BJ (cell line): Measurements from ENCODE around the gene SLC7A6OS. TPM values are rescaled to one million over a fixed set of nuclear protein-coding genes. Genes with fewer than 3 reads are reported as not detected.

Source experiments
- CTCF ChIA-PET: fragments of 350-600 bp; formaldehyde crosslinking; extraction: SDS; loops from one replicate; lab custom pipeline; 2021; ENCODE audit warnings: antibody characterized with exemption, inconsistent platforms; lab: Yijun Ruan, JAX
- POLR2A ChIA-PET: fragments of 300-600 bp; sonication (Branson Sonifier 250); formaldehyde crosslinking; extraction: SDS; loops from one replicate; lab custom pipeline; 2021; ENCODE audit warnings: antibody characterized with exemption; lab: Charles Lee
- DNase-seq: peaks from one replicate; pipeline ENCODE4 v3.0.0-alpha.2; 2011; ENCODE audit warnings: low read depth
- H3K27me3 ChIP-seq: 2 replicates; pipeline ENCODE4 v1.6.0; 2011; ENCODE audit warnings: low read length; ENCODE audit not compliant: control insufficient read depth, insufficient read depth
- H3K36me3 ChIP-seq: 2 replicates; pipeline ENCODE4 v1.5.1; 2011; ENCODE audit warnings: low read length; ENCODE audit not compliant: control insufficient read depth, insufficient read depth
- H3K4me3 ChIP-seq: 2 replicates; pipeline ENCODE4 v1.5.1; 2011; ENCODE audit warnings: low read depth, mild to moderate bottlenecking, control low read depth, low read length
- polyA plus RNA-seq: library from polyadenylated mRNA; depleted of rRNA; stranded (reverse); fragments of >200 nt; gene quantifications from 2 replicates; pipeline ENCODE4 v1.2.3, GENCODE V29; 2011
- TF ChIP-seq, protein P1 (sequence below): IDR thresholded peaks from 2 replicates; pipeline ENCODE4 v1.5.1; 2011; ENCODE audit warnings: low read depth, mild to moderate bottlenecking, control low read depth, inconsistent platforms, low read length, moderate library complexity; ENCODE audit not compliant: insufficient read depth

SLC7A6OS gene
- polyA plus RNA-seq, 1 experiment, result 5.3 TPM

DNA sequence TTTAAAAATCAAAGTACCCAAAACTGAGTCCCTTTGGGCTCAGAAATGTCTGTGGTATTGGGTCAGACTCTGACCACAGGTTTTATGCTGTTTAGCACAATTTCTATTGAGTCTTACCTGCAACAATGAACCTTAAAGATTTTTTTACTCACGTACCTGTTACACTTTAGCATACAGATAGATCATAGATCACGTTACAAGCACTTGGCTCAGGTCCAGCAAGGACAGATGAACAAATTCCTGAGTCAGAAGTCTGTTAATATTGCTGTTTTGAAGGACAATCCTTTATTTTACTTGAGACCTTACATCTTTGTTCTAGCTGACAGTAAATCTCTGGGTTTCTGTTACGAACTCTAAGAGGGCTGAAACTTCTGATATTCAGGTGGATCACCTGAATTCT is 12.8 kb downstream of the SLC7A6OS start:
- CTCF ChIA-PET, result interaction anchor here (1.0 to 3.9 kb wide), 3 partner anchors 8 to 36 kb away, joined by 3 to 46 read pairs (median 4); partner anchors contain the start of gene SLC7A6
- DNase-seq, result no peak
- peaks cover 36% of the 10 kb centered on the region for H3K36me3 ChIP-seq
- POLR2A ChIA-PET, result no interaction called here
- TF ChIP-seq, protein P1, sequence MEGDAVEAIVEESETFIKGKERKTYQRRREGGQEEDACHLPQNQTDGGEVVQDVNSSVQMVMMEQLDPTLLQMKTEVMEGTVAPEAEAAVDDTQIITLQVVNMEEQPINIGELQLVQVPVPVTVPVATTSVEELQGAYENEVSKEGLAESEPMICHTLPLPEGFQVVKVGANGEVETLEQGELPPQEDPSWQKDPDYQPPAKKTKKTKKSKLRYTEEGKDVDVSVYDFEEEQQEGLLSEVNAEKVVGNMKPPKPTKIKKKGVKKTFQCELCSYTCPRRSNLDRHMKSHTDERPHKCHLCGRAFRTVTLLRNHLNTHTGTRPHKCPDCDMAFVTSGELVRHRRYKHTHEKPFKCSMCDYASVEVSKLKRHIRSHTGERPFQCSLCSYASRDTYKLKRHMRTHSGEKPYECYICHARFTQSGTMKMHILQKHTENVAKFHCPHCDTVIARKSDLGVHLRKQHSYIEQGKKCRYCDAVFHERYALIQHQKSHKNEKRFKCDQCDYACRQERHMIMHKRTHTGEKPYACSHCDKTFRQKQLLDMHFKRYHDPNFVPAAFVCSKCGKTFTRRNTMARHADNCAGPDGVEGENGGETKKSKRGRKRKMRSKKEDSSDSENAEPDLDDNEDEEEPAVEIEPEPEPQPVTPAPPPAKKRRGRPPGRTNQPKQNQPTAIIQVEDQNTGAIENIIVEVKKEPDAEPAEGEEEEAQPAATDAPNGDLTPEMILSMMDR, result no peak
- no peaks in the 10 kb centered on the region for H3K27me3 ChIP-seq
- no peak overlapping the region for H3K4me3 ChIP-seq

DNA sequence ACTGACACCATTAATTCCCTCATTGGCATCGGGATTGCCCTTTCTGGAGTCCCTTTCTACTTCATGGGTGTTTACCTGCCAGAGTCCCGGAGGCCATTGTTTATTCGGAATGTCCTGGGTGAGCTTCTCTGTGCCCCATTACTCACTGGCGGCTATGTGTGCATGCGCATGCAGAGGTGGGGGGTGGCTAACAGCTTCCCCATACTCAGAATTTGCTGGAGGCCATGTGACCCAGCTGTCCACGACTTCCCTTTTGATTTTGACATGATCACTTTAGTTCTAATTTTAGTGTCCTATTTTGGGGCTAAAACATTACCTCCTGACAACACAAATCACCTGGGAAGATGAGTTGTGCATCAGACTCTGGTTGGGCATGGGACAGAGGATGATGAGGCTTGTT is 14.1 kb downstream of the SLC7A6OS start:
- no peak for DNase-seq
- ChIA-PET POLR2A (no interaction called here), CTCF (interaction anchor here (1.0 kb wide), 1 partner anchor 33 kb away, joined by 5 read pairs; the partner anchor contains the start of gene SLC7A6)
- peaks cover 28% of the 10 kb centered on the region for H3K36me3 ChIP-seq
- H3K27me3 ChIP-seq, result no peaks in the 10 kb centered on the region
- TF ChIP-seq, protein P1, result no peak
- H3K4me3 ChIP-seq, result no peak overlapping the region

DNA sequence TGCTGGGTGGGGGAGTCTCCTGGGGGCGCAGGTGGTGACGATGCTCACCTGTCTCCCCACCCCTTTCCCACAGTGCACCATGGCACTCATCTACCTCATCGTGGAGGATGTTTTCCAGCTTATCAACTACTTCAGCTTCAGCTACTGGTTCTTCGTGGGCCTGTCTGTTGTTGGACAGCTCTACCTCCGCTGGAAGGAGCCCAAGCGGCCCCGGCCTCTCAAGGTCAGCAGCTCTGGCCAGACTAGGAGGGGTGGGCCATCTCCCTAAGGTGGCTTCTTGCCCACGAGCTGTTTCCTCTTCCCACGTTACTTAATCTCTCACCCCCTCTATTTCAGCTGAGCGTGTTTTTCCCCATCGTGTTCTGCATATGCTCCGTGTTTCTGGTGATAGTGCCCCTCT is 14.5 kb downstream of the SLC7A6OS start:
- TF ChIP-seq, protein P1, result no peak
- H3K36me3 ChIP-seq, result peaks cover 30% of the 10 kb centered on the region
- H3K4me3 ChIP-seq, result no peak overlapping the region
- DNase-seq, result no peak
- ChIA-PET CTCF (no interaction called here), POLR2A (no interaction called here)
- no peaks in the 10 kb centered on the region for H3K27me3 ChIP-seq

DNA sequence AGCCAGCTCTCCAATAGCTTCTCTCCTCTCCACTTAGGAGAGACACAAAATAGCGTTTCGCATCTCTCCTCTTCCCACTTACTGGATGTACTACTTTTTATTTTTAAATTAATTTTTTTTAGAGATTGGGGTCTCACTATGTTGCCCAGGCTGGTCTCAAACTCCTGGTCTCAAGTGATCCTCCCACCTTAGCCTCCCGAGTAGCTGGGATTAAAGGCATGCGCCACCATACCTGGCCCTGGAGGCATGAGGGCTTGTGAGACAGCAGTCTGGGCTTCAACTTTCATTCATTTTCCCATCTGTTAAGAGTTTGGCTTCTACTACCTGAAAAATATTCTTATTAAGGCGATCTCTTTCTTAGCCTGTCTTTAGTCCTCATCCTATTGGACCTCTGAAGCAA is 18.3 kb downstream of the SLC7A6OS start:
- POLR2A ChIA-PET, result no interaction called here

DNA sequence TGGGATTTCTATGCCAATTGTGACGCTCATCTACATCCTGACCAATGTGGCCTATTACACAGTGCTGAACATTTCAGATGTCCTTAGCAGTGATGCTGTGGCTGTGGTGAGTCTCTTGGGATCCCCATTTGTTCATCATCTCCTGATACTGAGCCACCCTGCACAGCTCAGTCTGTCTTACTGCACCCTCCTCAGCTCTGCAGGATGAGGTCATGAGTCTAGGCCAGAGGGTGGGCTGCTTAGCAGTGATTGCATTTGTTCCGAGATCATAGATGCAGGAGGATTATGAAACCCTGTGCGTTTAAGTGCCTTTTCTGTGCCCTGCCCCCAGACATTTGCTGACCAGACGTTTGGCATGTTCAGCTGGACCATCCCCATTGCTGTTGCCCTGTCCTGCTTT is 19.5 kb downstream of the SLC7A6OS start:
- Histone ChIP-seq H3K36me3 (peaks cover 20% of the 10 kb centered on the region), H3K4me3 (no peak overlapping the region), H3K27me3 (no peaks in the 10 kb centered on the region)
- ChIA-PET POLR2A (no interaction called here), CTCF (interaction anchor here (0.7 to 4.4 kb wide), 7 partner anchors 9 to 37 kb away, joined by 3 to 25 read pairs (median 5); partner anchors contain the start of genes PRMT7, SLC7A6 and SLC7A6OS)
- no peak for DNase-seq
- TF ChIP-seq, protein P1, result no peak

More for the DNA sequence above, 18.3 kb downstream of the SLC7A6OS start:
- CTCF ChIA-PET, result interaction anchor here (0.6 to 1.7 kb wide), 4 partner anchors 12 to 667 kb away, joined by 3 to 5 read pairs (median 4); partner anchors contain the start of genes PRMT7, SLC7A6 and SLC7A6OS
- Histone ChIP-seq H3K27me3 (no peaks in the 10 kb centered on the region), H3K36me3 (peaks cover 28% of the 10 kb centered on the region), H3K4me3 (no peak overlapping the region)
- no peak for DNase-seq
- TF ChIP-seq, protein P1, result no peak
